ENCODE measurements around the gene HHIPL1. TPM values are rescaled to one million over a fixed set of nuclear protein-coding genes. Genes with fewer than 3 reads are reported as not detected.

Gene HHIPL1
- total and polyA plus RNA-seq, 2 experiments from 2014 or later: 0.83 to 1.4 TPM

DNA sequence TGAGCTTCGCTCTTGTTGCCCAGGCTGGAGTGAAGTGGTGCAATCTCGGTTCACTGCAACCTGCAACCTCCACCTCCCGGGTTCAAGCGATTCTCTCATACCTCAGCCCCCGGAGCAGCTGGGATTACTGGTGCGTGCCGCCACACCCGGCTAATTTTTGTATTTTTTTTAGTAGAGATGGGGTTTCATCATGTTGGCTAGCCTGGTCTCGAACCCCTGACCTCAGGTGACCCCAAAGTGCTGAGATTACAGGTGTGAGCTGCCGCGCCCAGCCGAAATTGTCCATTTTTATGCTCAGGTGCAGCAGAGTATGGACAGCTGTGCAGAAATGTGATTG lies 20.0 kb downstream of the HHIPL1 start:
- Histone ChIP-seq H2AFZ (no peak overlapping the region), H3K36me3 (replicated peaks; ENCODE audit: insufficient read depth, low read depth) (no peaks in the 10 kb centered on the region), H3K4me1 (ENCODE audit: insufficient read depth) (peaks cover 17% of the 10 kb centered on the region), H3K79me2 (no peaks in the 10 kb centered on the region), H3K9me2 (replicated peaks; ENCODE audit: insufficient read depth) (no peaks in the 10 kb centered on the region), H3K27ac (no peak overlapping the region), H4K20me1 (ENCODE audit: insufficient read depth, poor library complexity, severe bottlenecking) (no peaks in the 10 kb centered on the region), H3K27me3 (peaks cover 4% of the 10 kb centered on the region), H3K4me3 (no peak overlapping the region), H3K4me2 (no peak overlapping the region), H3K9me3 (ENCODE audit: low read depth) (no peaks in the 10 kb centered on the region)
- TF ChIP-seq CTCF (IDR thresholded peaks at IDR 0.05; ENCODE audit: poor library complexity) (no peak), EZH2phosphoT487 (IDR thresholded peaks at IDR 0.05; ENCODE audit: low read depth, severe bottlenecking, unreplicated experiment) (no peak), EZH2 (IDR thresholded peaks at IDR 0.05; ENCODE audit: borderline replicate concordance) (no peak)
- DNase-seq (ENCODE audit: low spot score): no peak
- 65% methylated on average over 12 of the region's 12 CpGs for WGBS (ENCODE audit: low lambda C conversion rate, missing lambda C conversion rate)

DNA sequence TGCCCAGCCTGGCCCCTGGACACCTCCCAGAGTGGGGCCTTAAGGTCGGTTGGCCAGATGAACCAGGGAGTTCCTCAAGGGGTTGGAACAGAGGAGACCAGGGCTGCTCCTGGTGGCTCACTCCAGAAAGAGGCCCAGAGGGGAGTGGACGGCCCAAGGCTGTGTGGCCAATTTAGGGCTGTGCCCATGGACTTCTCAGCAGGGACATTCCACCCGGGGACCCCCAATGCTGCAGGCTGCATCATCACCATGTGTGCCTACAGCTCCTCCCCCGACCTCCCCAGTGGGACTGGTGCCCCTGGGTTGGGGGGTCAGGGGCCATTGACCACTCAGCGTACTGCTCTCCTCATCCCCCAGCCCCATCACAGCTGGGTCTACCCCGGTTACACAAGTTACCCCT lies 21.6 kb downstream of the HHIPL1 start:
- Histone ChIP-seq H3K9me2 (replicated peaks; ENCODE audit: insufficient read depth) (no peaks in the 10 kb centered on the region), H3K27me3 (no peaks in the 10 kb centered on the region), H3K4me2 (no peak overlapping the region), H2AFZ (no peak overlapping the region), H3K9me3 (ENCODE audit: low read depth) (no peaks in the 10 kb centered on the region), H3K4me1 (ENCODE audit: insufficient read depth) (peaks cover 20% of the 10 kb centered on the region), H3K27ac (no peak overlapping the region), H3K79me2 (no peaks in the 10 kb centered on the region), H4K20me1 (ENCODE audit: insufficient read depth, poor library complexity, severe bottlenecking) (no peaks in the 10 kb centered on the region), H3K36me3 (replicated peaks; ENCODE audit: insufficient read depth, low read depth) (no peaks in the 10 kb centered on the region), H3K4me3 (no peak overlapping the region)
- WGBS (ENCODE audit: low lambda C conversion rate, missing lambda C conversion rate): 83% methylated on average over 5 of the region's 6 CpGs
- no peak for DNase-seq (ENCODE audit: low spot score)
- TF ChIP-seq EZH2phosphoT487 (IDR thresholded peaks at IDR 0.05; ENCODE audit: low read depth, severe bottlenecking, unreplicated experiment) (no peak), CTCF (IDR thresholded peaks at IDR 0.05; ENCODE audit: poor library complexity) (no peak)

- Histone ChIP-seq H3K9me3 (ENCODE audit: low read depth) (no peaks in the 10 kb centered on the region), H3K9me2 (replicated peaks; ENCODE audit: insufficient read depth) (no peaks in the 10 kb centered on the region), H3K4me3 (no peak overlapping the region), H3K4me2 (no peak overlapping the region), H3K4me1 (ENCODE audit: insufficient read depth) (peaks cover 24% of the 10 kb centered on the region), H4K20me1 (ENCODE audit: insufficient read depth, poor library complexity, severe bottlenecking) (no peaks in the 10 kb centered on the region), H3K27ac (no peak overlapping the region), H3K27me3 (no peaks in the 10 kb centered on the region), H3K36me3 (replicated peaks; ENCODE audit: insufficient read depth, low read depth) (no peaks in the 10 kb centered on the region), H2AFZ (no peak overlapping the region), H3K79me2 (no peaks in the 10 kb centered on the region)
- DNase-seq (ENCODE audit: low spot score): no peak
- TF ChIP-seq CTCF (IDR thresholded peaks at IDR 0.05; ENCODE audit: poor library complexity): no peak
- TF ChIP-seq EZH2phosphoT487 (IDR thresholded peaks at IDR 0.05; ENCODE audit: low read depth, severe bottlenecking, unreplicated experiment): no peak
- no peak for TF ChIP-seq EZH2 (IDR thresholded peaks at IDR 0.05; ENCODE audit: borderline replicate concordance)
- 71% methylated on average over 2 of the region's 2 CpGs for WGBS (ENCODE audit: low lambda C conversion rate, missing lambda C conversion rate)
These were observed 22.1 kb downstream of the HHIPL1 start for GRCh38 chr14:99667045-99667444.

GRCh38 chr14:99667821-99668220 lies 22.9 kb downstream of the HHIPL1 start:
- peaks cover 28% of the 10 kb centered on the region for H3K4me1 ChIP-seq (ENCODE audit: insufficient read depth)
- 96% methylated on average over 9 of the region's 9 CpGs for WGBS (ENCODE audit: low lambda C conversion rate, missing lambda C conversion rate)

More at GRCh38 chr14:99667821-99668220, 22.9 kb downstream of the HHIPL1 start:
- H3K79me2 ChIP-seq: no peaks in the 10 kb centered on the region
- H3K9me3 ChIP-seq (ENCODE audit: low read depth): no peaks in the 10 kb centered on the region
- no peak overlapping the region for H3K4me2 ChIP-seq
- H3K4me3 ChIP-seq: no peak overlapping the region
- DNase-seq (ENCODE audit: low spot score): no peak
- H3K36me3 ChIP-seq (replicated peaks; ENCODE audit: insufficient read depth, low read depth): no peaks in the 10 kb centered on the region
- H3K27ac ChIP-seq: no peak overlapping the region
- H2AFZ ChIP-seq: no peak overlapping the region
- H4K20me1 ChIP-seq (ENCODE audit: insufficient read depth, poor library complexity, severe bottlenecking): no peaks in the 10 kb centered on the region
- H3K27me3 ChIP-seq: no peaks in the 10 kb centered on the region
- H3K9me2 ChIP-seq (replicated peaks; ENCODE audit: insufficient read depth): no peaks in the 10 kb centered on the region
- TF ChIP-seq CTCF (IDR thresholded peaks at IDR 0.05; ENCODE audit: poor library complexity): no peak
- TF ChIP-seq EZH2 (IDR thresholded peaks at IDR 0.05; ENCODE audit: borderline replicate concordance): no peak
- TF ChIP-seq EZH2phosphoT487 (IDR thresholded peaks at IDR 0.05; ENCODE audit: low read depth, severe bottlenecking, unreplicated experiment): no peak
